HUDEP-2 (cell line): ENCODE results near the gene SHQ1.

Source experiments
- DNase-seq, 76 experiments: peaks; one replicate each; lab custom pipeline; 2025; ENCODE audit not compliant: unreplicated experiment in 76 of 76; lab: John Stamatoyannopoulos, UW

Gene SHQ1

DNA sequence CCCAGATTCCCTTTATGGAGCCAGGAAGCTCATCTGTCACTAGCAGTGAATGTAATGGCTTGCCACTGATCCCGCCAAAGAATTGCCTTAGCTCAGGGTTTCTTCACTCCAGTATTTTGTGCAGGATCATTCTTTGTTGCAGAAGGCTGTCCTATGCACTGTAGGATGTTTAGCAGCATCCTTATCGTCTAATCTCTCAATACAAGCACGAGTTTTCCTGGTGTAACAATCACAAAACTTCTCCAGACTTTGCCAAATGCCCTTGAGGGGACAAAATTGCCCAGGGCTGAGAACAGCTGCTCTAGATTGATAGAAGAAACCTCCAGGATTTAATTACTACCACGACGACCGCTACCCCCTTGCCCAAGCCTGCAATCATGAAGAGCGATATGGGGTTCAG is 6.8 kb upstream of the SHQ1 start:
- no peak for DNase-seq

DNA sequence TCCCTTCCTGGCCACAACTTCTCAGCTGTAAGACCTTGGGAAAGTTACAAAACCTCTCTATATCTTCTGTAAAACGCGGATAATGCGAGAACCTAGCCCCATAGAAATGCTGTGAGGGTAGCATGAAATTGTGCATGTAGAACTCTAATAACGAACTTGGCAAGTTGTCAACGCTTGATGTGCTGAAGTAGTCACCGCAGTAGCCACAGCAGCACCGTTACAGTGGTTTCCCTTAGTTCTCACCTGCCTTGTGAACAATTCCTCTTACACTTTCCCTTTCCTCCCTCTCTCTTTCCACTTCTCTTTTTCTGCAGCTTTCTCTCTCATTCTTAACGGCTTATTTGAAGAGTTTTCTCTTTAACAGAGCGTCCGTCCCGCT is 447 bp upstream of the SHQ1 start:
- peak in 12 of 76 experiments; percentile 37 to 71 (median 50) for DNase-seq

DNA sequence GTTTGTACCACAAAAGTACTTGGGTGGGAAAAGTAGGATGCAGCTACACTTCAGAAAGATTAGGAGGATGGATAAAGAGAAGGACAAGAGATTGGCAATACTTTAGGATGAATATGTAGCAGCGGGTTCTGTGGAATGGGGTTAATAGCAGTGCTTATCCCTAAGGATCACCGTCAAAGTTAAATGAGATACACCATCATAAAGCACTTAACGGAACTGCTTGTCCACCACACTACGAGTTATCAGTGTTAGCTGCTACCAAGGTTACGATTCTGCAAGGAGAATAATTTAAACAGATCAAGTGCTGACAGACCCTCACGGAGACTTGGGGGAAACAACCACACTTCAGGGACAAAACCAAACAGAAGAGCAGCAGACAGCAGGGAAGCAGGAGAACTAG is 963 bp downstream of the SHQ1 start:
- no peak for DNase-seq

GRCh38 chr3:72846166-72846565 is 2.1 kb downstream of the SHQ1 start:
- no peak for DNase-seq

DNA sequence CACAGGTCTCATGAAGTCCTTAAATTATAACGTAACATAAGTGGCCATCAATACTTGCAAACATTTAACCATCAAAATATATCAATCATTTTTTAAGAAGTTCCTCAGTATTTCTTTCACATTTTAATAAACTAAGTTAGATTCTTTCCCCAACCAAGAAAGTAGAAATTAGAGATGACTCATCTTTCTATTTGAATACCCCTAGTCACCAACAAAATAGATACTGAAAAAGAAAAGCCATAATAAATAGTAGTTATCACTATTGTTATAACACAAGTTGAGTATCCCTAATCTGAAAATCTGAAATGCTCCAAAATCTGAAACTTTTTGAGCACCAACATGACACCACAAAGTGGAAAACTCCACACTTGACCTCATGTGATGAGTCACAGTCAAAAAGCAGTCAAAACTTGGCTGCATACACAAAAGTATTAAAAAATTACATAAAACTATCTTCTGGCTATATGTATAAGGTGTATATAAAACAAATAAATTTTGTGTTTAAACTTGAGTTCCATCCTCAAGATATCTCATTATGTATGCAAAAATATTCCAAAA is 3.7 kb downstream of the SHQ1 start:
- DNase-seq, result peak in 1 of 76 experiments; percentile 3

DNA sequence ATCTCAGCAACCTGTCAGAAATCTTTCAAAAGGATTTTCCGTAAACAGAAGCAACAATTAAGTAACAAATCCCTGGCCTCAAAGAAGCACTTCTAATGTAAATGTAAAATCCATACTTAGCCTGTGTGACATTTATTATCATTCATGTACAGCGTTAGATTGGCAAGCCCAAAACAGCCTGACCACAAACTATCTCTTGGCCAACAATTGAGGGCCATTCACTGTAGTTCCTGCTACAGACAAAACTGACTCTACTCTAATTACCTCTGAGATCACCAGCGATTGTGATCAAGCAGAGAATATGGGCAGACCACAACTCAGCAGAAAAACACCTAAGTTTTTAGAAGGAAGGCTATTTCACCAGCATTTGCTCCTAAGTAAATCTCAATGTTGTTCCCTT is 9.2 kb downstream of the SHQ1 start:
- peak in 18 of 76 experiments; percentile 4 to 58 (median 26) for DNase-seq

DNA sequence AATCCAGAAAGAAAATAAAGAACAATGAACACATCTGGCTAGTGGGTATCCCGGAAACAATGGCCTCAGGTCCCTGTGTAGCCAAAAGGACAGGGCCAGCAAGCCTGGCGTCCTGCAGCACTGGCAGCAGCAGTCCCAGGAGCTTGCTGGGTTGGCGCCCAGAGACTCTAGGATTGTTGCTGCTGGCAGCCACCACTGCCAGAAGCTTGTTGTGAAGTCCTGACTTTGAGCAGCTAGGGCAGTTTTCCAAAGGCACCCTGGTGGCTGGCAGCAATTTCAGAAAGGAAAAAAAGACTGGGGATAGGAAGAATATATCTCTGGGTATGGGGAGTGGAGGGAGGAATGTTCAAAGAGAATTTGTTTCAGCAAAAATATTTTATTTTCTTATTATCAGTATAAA is 11.3 kb downstream of the SHQ1 start:
- DNase-seq, result no peak

DNA sequence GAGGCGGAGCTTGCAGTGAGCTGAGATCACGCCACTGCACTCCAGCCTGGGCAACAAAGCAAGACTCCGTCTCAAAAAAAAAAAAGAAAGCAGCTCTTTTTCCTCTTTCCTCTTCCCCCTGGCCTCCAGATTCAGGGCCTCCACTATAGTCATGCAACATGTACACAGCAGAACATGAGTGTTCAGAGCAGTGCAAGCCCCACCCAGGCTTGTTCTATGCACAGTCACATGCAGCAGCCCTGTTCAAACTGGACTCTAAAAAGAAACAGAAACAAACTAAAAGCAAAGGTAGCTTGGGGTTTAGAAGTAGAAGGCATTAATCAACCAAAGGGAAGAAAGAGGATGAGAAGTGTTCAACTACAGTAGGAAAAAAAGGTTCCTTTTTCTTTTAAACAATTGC is 11.8 kb downstream of the SHQ1 start:
- DNase-seq, result no peak

DNA sequence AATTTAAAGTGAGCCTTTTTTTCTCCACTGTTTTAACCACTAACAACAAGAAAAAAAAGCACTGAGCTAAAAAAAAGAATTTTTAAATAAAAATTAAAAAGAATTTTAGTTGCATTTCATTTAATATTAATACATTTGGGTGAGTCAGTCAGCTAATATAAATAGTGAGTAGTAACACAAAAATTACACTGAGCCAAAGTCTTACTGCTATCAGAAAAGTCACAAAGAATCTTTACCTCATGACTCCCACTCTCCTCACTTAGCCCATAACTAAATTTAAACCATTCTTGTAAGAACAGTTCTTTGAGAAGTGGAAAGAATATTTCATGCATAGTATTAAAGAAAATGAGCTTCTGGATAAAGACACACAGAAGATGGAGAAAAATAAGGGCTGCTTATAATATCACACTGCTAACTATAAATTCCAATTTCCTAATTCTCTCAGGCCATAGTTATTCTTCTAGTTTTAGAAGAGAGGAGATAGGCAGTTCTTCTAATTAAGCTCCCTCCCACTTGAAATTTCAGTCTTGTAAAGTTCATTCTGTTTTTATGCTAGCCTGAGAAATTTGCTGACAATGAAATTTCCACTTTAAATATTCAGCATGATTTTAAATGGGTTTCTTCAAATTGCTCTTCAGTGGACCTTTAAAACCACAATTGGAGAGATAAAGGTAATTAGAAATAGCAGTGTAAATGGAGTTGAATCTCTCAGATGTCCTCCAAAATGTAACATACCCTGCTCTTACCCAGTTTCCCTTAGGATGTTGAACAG is 17.6 kb downstream of the SHQ1 start:
- DNase-seq, result no peak

GRCh38 chr3:72829701-72830100 is 18.5 kb downstream of the SHQ1 start:
- DNase-seq, result no peak

- peak in 49 of 76 experiments; percentile 2 to 70 (median 28) for DNase-seq
Measured at GRCh38 chr3:72821161-72821781, 27.0 kb downstream of the SHQ1 start.

GRCh38 chr3:72820415-72820814 is 27.8 kb downstream of the SHQ1 start:
- peak in 34 of 76 experiments; percentile 2 to 58 (median 20) for DNase-seq

DNA sequence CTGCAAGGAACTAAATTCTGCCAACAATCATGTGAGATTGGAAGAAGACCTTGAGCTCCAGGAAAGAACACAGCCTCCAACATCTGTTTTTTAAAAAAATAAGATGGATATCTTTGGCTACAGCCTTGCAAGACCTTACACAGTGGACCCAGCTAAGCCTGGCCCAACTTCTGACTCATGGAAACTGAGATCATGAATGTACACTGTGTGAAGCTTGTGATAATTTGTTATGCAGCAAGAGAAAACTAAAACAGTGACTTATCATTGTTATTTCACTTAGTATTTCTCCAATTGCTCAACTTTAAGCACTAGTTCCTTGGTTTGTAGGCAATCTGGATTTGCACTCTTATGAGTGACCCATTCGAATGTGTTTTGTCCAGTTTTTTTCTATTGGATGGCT is 29.3 kb downstream of the SHQ1 start:
- peak in 27 of 76 experiments; percentile 1 to 59 (median 17) for DNase-seq

DNA sequence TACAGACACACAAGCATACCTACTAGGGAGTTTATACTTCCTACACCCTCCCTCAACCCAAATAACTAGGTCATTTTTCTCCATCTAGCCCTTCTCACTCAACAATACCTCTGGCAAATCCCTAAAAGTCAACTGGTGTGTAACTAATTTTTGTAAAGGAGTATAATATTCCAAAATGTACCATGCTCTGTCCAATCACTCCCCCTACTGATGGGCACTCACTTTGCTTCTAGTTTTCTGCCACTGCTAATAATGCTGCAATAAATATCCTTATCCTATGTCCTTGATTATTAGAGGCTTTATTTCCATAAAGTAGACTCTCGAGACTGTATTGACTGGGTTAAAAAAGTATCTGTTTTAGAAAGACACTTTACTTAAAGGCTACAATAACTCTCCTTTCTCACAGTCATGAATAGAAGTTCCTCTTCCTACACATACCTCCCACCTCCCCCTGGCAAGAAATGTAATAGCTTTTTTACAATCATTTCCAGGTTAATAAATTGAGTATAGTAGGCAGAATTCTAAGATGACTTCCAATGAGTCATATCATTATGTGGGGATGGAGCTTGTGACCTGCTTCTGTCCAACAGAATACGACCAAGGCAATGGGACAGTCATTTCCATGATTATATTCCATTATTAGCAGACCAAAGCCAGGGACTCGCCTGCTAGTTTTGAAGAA is 30.0 kb downstream of the SHQ1 start:
- DNase-seq, result peak in 10 of 76 experiments; percentile 1 to 24 (median 10)

DNA sequence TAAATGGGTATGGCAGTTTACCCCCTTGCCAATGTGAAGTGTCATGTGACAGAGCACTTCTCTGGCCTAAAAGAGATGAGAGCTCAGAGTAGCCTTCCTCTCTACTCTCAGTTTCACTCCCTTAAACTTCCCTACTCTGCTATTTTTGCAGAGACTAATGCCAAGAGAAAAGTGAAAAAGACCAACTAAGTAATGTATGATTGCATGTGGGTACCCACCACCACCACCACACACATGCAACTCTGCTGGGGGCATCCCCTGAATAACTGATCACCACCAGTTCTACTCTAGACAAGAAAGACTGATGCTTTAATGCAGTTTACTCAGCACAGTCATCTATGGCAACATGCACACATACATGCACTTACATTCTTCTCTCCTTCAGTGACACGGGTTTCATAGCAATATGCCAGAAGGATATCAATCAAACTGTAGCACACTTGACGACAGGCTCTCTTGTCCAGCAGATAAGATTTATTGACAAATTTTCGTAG is 31.3 kb downstream of the SHQ1 start:
- DNase-seq, result peak in 10 of 76 experiments; percentile 1 to 35 (median 10)

DNA sequence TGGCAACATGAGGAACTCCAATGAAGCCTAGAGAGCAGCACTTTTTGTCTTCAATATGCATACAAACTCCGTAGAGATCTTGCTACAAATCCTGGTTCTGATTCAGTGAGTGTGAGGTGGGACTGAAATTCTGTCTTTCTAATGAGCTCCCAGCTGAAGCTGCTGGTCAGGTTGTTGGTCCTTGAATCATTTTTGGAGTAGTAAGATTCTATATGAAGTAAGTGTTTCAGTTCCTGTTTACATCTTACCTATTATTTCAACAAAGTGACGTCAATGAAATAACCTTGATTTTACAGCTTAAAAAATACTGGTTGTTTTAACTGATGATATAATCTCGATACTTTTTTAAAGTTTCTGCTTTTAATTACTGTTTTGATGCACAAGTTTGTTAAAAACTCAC is 33.9 kb downstream of the SHQ1 start:
- no peak for DNase-seq

DNA sequence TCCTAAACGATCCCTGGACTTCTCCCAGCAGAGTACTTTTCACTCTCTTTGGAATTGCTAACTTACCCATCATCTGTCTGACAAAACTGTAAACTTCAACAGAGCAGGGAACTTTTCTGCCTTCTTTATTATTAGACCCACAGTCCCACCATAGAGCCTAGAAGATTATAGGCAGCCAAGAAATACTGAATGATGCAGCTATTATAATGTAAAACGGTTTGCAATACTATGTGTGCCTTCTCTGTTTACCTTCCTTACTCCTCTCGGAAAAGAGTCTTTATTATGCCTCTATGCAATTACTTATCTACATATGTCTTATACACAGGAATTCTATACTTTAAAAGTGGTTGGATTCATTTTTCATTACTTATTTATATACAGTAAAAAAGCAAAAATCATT is 36.0 kb downstream of the SHQ1 start:
- no peak for DNase-seq

- DNase-seq, result no peak
Measured at GRCh38 chr3:72811571-72811970, 36.7 kb downstream of the SHQ1 start.

- DNase-seq, result no peak
Measured at GRCh38 chr3:72810659-72811434, 37.4 kb downstream of the SHQ1 start.

DNA sequence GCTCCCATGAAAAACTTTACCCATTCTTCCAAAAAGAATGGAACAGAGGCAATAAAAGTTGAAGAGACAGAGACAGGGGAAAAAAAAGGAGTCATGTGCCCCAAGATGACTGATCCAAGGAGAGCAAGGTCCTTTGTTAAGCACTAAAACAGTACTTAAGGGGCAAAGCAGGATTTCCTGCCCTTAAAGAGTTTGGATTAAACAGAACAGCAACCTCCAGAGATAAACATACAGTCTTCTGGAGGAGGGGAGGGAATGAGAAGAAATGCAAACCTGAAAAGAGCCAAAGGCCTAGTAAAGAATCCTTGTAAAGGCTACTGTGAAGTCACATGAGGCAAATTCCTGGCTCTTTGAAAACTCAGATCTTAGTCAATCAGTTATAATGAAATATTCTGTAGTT is 38.2 kb downstream of the SHQ1 start:
- no peak for DNase-seq
